ENCODE data around the gene CKAP4. TPM values are rescaled to one million over a fixed set of nuclear protein-coding genes. Genes with fewer than 3 reads are reported as not detected.

The CKAP4 gene
- total and polyA plus RNA-seq, 9 of the 15 experiments (the other 6 are each of a cell fraction or from before 2014, with no cell fraction given), result 0.08 to 0.20 TPM; not detected in 7

DNA sequence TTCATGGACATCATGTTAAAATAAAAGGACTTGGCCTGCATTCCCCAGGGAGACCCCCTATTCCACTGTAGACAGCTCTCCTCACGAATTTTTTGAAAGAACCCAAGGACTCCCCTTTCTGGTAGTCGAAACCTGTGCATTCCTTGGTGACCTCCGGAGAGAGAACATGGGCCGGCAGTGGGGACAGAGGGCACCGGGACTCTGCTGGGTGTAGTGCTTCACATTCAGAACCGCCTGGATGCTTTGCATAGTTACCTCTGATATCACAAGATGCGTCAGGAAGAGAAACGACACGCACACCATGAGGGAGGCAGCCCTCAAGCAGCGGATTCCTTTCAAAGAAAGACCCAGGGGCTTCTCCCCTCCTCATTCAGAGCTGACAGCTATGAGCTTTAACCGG is 9.7 kb downstream of the CKAP4 start:
- no peaks in the 10 kb centered on the region for H3K79me2 ChIP-seq (ENCODE audit: control insufficient read depth, insufficient read depth, low read length)
- H3K27ac ChIP-seq (ENCODE audit: extremely low read depth, low read depth, low read length), result no peak overlapping the region
- ATAC-seq, result no peak
- no peak overlapping the region for H3K4me2 ChIP-seq (ENCODE audit: insufficient read depth, low read length)
- no peaks in the 10 kb centered on the region for H3K36me3 ChIP-seq (ENCODE audit: control insufficient read depth, insufficient read depth, low read length)
- no peak for DNase-seq (ENCODE audit: extremely low read depth in 1 of 4, low spot score in 3 of 4)
- no TSS peak for BruUV-seq (replicated peaks)
- WGBS (ENCODE audit: insufficient coverage, low coverage, missing lambda C conversion rate), result 6% methylated on average over 11 of the region's 11 CpGs
- in situ Hi-C loops (cut with MboI), result no loop called here
- peaks cover 4% of the 10 kb centered on the region; the same call in 1 of the 2 replicates for H4K20me1 ChIP-seq (replicated peaks; ENCODE audit: control insufficient read depth, insufficient read depth, low read length)
- intact Hi-C loops (cut with micrococcal nuclease), result no loop called here
- no peak overlapping the region for H3K4me3 ChIP-seq
- peaks cover 0 to 7% of the 10 kb centered on the region in 2 experiments; a peak in 1 of 5 replicates for H3K4me1 ChIP-seq (replicated peaks in 1 of 2; ENCODE audit: control insufficient read depth in 2 of 2, insufficient read depth in 2 of 2, low read length in 2 of 2)
- no peaks in the 10 kb centered on the region for H3K9me3 ChIP-seq (replicated peaks; ENCODE audit: control insufficient read depth, insufficient read depth, low read depth, low read length)
- no peak for TF ChIP-seq ZNF212 (CRISPR knock-in tag; IDR thresholded peaks at IDR 0.05)
- no peak for TF ChIP-seq FOXK1 (CRISPR knock-in tag; IDR thresholded peaks at IDR 0.05; ENCODE audit: borderline replicate concordance)
- TF ChIP-seq SMARCB1 (IDR thresholded peaks at IDR 0.05; ENCODE audit: insufficient read length, low read depth), result no peak
- TF ChIP-seq, protein P1, sequence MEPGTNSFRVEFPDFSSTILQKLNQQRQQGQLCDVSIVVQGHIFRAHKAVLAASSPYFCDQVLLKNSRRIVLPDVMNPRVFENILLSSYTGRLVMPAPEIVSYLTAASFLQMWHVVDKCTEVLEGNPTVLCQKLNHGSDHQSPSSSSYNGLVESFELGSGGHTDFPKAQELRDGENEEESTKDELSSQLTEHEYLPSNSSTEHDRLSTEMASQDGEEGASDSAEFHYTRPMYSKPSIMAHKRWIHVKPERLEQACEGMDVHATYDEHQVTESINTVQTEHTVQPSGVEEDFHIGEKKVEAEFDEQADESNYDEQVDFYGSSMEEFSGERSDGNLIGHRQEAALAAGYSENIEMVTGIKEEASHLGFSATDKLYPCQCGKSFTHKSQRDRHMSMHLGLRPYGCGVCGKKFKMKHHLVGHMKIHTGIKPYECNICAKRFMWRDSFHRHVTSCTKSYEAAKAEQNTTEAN (CRISPR knock-in tag; IDR thresholded peaks at IDR 0.05), result no peak
- no peak for TF ChIP-seq KDM5B (IDR thresholded peaks at IDR 0.05; ENCODE audit: insufficient replicate concordance, low read depth, low read length)
- TF ChIP-seq, protein P2, sequence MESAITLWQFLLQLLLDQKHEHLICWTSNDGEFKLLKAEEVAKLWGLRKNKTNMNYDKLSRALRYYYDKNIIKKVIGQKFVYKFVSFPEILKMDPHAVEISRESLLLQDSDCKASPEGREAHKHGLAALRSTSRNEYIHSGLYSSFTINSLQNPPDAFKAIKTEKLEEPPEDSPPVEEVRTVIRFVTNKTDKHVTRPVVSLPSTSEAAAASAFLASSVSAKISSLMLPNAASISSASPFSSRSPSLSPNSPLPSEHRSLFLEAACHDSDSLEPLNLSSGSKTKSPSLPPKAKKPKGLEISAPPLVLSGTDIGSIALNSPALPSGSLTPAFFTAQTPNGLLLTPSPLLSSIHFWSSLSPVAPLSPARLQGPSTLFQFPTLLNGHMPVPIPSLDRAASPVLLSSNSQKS (CRISPR knock-in tag; IDR thresholded peaks at IDR 0.05), result no peak
- TF ChIP-seq FIP1L1 (IDR thresholded peaks at IDR 0.05; ENCODE audit: low read depth, low read length, poor library complexity, severe bottlenecking), result no peak
- TF ChIP-seq ZFP1 (CRISPR knock-in tag; IDR thresholded peaks at IDR 0.05), result no peak
- TF ChIP-seq U2AF2 (optimal IDR thresholded peaks at IDR 0.05; ENCODE audit: low read depth, low read length), result no peak
- no peak for TF ChIP-seq SNRNP70 (optimal IDR thresholded peaks at IDR 0.05; ENCODE audit: low read depth, low read length)
- no peak for TF ChIP-seq PCBP1 (IDR thresholded peaks at IDR 0.05; ENCODE audit: low read depth, low read length, poor library complexity, severe bottlenecking)
- no peak for TF ChIP-seq ZNF551 (CRISPR knock-in tag; IDR thresholded peaks at IDR 0.05)
- TF ChIP-seq, protein P3, sequence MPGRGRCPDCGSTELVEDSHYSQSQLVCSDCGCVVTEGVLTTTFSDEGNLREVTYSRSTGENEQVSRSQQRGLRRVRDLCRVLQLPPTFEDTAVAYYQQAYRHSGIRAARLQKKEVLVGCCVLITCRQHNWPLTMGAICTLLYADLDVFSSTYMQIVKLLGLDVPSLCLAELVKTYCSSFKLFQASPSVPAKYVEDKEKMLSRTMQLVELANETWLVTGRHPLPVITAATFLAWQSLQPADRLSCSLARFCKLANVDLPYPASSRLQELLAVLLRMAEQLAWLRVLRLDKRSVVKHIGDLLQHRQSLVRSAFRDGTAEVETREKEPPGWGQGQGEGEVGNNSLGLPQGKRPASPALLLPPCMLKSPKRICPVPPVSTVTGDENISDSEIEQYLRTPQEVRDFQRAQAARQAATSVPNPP (IDR thresholded peaks at IDR 0.05; ENCODE audit: borderline replicate concordance, insufficient read depth, insufficient read length), result no peak
- TF ChIP-seq KDM4B (IDR thresholded peaks at IDR 0.05; ENCODE audit: borderline replicate concordance in 2 of 2, low read depth in 1 of 2), result no peak
- no peak for TF ChIP-seq ILK (tag; IDR thresholded peaks at IDR 0.05; ENCODE audit: borderline replicate concordance, low read depth)
- no peak for TF ChIP-seq MIER1 (IDR thresholded peaks at IDR 0.05; ENCODE audit: low read depth)
- H3K9ac ChIP-seq (ENCODE audit: insufficient read depth in 1 of 2, low read depth in 2 of 2, low read length in 2 of 2), result no peak overlapping the region
- H3K27me3 ChIP-seq (ENCODE audit: control insufficient read depth in 2 of 2, insufficient read depth in 2 of 2, low read length in 2 of 2), result peaks cover 29 to 42% of the 10 kb centered on the region in 2 experiments
- no peak overlapping the region for H2AFZ ChIP-seq (ENCODE audit: low read depth, low read length)
- no peak for FAIRE-seq
- CTCF ChIA-PET (ENCODE audit: low intra/inter-chr PET ratio), result no interaction called here
- no peaks in the 10 kb centered on the region for H3K9me1 ChIP-seq (ENCODE audit: control insufficient read depth, insufficient read depth, low read length)
- POLR2A ChIA-PET, result no interaction called here

Data from K562 (cell line).